ENCODE data around the gene FRMD8.

The FRMD8 gene

DNA sequence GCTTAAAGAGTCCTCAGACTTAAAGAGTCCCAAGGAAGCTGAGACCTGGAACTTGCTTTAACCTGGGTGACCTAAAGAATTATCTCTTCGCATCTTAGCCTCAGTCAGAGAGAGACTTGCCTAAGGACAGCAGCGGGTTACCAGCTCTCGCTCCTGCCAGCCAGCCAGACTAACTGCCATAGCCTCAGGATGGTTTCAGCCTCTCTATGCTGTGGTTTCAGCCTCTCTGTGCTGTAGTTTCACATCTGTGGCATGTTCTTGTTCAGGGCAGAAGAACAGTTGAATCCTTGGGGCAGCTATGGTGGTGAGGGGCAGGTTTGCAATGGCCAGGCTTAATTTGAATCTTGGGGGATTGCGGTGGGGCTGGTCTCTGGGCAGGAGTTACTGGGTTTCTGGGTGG, 2.3 kb downstream of the FRMD8 start:
- TF ChIP-seq, protein P1, sequence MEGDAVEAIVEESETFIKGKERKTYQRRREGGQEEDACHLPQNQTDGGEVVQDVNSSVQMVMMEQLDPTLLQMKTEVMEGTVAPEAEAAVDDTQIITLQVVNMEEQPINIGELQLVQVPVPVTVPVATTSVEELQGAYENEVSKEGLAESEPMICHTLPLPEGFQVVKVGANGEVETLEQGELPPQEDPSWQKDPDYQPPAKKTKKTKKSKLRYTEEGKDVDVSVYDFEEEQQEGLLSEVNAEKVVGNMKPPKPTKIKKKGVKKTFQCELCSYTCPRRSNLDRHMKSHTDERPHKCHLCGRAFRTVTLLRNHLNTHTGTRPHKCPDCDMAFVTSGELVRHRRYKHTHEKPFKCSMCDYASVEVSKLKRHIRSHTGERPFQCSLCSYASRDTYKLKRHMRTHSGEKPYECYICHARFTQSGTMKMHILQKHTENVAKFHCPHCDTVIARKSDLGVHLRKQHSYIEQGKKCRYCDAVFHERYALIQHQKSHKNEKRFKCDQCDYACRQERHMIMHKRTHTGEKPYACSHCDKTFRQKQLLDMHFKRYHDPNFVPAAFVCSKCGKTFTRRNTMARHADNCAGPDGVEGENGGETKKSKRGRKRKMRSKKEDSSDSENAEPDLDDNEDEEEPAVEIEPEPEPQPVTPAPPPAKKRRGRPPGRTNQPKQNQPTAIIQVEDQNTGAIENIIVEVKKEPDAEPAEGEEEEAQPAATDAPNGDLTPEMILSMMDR (IDR thresholded peaks at IDR 0.05; ENCODE audit: low read depth, low read length) = no peak
- peak overlapping the region; percentile 18; the same call in 1 of the 2 replicates for H3K4me3 ChIP-seq (ENCODE audit: low read depth, low read length)

DNA sequence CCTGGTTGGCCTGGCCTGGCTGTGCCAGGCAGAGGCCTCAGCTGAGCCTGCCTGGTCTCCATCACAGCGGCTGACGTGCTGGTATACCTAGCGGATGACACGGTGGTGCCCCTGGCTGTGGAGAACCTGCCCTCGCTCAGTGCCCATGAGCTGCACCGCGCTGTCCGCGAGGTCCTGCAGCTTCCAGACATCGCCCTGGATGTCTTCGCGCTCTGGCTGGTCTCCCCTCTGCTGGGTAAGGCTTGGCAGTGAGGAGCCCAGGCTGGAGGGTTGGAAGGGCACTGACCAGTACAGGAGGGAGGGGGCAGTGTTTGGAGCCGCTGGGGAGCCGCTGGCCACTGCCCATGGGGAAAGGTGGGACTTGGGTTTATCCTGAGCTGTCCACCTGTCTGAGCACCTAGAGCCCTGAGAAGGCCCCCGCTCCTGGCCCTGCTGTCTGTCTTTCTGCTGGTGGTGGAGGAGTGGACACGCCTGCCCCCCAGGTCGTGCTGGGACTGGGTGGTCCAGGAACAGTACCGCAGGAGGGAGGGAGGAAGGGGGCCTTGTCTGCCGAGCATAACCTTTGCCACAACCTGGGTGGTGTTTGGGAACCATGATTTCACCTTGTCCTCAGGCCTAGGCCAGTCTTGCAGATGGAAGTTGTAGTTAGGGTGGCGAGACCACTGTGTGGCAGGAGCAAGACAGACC, 3.0 kb downstream of the FRMD8 start:
- H3K4me3 ChIP-seq (ENCODE audit: low read depth, low read length) = no peak overlapping the region
- TF ChIP-seq, protein P1 (IDR thresholded peaks at IDR 0.05; ENCODE audit: low read depth, low read length) = no peak

DNA sequence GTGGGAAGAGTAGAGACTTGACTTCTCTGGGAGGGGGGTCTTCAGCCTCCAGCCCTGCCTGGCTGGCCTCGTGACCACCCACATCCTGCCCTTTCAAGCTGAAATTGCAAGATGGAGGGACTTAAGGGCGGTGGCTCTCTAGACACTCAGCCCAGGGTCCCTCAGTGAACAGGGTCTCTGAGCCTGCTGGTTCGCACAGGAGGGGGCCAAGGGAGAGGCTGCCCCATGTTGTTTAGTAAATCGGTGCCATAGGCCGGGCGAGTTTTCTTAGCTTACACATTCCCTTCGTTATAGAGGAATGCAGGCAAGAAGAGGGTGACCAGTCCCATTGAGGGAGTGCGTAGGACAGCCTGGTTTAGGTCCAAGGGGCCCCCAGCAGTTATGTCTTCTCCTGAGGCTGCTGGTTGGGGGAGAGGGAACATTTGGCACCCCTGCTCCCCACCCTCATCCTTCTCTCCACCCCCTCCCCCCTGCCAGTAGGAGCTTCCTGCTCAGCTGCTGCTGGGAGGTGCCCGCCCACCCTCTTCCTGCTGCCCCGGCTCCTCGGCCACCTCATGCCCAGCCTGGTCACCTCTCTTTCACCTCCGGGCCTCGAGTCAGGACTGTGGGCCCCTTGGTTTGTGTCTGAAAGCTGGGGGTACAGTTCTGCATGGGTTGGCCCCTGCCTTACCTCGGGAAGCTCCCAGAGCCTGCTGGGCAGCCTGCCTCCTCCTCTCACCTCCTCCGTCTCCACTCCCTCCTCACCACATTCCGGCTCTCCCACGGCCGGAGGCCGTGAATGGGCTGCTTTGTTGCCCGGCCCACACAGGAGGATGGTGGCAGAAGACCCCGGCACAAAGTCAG, 3.9 kb downstream of the FRMD8 start:
- peak overlapping the region; percentile 34 for H3K4me3 ChIP-seq (ENCODE audit: low read depth, low read length)
- TF ChIP-seq, protein P1 (IDR thresholded peaks at IDR 0.05; ENCODE audit: low read depth, low read length) = no peak

DNA sequence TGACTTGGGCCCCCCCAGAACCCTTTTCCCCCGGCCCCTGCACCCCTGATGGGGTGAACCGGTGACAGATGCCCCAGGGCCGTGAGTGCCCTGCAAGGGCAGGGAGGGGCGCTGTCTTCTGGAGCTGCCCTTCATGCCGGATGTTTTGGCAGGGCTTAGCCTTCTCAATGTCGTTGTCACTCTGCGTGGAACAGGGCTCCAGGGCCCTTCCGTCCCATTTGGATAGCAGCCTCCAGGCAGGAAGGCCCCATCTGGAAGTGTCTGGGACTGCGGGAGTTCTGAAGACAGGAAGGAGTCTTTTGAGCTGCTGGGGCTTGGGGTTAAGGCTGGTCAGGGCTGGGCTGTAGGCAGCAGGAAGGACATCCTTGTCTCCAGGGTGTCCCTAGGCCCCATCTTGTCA, 4.6 kb downstream of the FRMD8 start:
- H3K4me3 ChIP-seq (ENCODE audit: low read depth, low read length) = peak overlapping the region; percentile 34
- TF ChIP-seq, protein P1 (IDR thresholded peaks at IDR 0.05; ENCODE audit: low read depth, low read length) = no peak

DNA sequence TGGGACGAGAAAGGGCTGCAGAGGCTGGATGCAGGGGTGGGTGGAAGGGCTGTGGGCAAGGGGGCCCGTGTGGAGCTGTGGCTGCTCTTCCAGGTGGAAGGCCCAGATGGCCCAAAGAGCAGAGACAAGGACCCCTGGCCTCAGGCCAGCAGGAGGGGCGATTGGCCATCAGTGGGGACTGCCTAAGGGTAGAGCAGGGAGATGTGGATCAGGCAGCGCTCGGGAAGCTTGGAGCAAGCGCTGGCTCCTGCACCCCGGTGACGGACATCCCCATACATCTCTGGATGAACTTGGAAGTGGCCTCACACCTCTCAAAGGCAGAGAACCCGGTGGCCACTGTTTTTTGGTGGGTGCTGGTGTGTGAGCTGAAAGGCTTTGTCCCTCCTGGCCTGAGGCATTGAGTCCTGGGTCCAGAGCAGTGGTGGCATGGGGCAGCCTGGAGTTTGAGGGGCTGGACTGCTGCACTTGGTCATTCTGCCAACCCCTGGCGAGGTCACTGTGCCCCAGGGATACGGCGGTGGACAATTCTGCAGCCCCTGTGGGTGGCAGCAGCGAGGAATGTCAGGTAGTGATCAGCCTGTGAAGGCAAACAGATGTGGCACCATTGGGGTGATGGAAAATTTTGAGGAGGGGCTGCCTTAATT, 5.9 kb downstream of the FRMD8 start:
- TF ChIP-seq, protein P1 (IDR thresholded peaks at IDR 0.05; ENCODE audit: low read depth, low read length) = no peak
- no peak overlapping the region for H3K4me3 ChIP-seq (ENCODE audit: low read depth, low read length)

DNA sequence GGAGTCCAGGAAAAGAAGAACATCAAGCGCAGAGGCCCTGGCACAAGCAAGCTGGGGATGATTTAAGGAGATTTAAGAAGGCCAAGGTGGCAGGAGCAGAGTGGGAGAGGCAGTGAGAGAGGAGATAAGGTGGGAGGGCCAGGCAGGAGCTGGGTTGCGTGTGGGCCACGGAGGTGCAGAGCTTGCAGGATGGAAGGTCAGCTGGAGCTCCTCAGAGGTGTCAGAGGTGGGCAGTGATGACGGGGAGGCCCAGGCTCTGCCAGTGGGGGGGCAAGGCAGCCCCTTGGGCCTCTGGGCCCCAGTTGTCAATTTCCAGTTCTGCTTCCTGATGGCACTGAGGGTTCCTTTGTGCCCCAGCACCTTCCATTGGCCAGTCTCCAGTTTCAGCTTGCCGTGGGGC, 6.5 kb downstream of the FRMD8 start:
- H3K4me3 ChIP-seq (ENCODE audit: low read depth, low read length) = no peak overlapping the region
- TF ChIP-seq, protein P1 (IDR thresholded peaks at IDR 0.05; ENCODE audit: low read depth, low read length) = no peak
